Stimulated activated naive CD8-positive, alpha-beta T cell treated with anti-CD3 and anti-CD28 coated beads, Interleukin-15, amount 100 ng/mL, for 72 hours (primary cell): ENCODE results near the gene PGC.
"Not testable (repeated sequence)": the region's sequence is repeated elsewhere in the genome, so short reads cannot be mapped to it uniquely, and the experiment has no call there.

ENCODE experiments used
- ATAC-seq: fragments of 150-1000 bp; cut with Tn5 transposase; 2 replicates; pipeline ENCODE4 v1.10.0; 2021; ENCODE audit warnings: mild to moderate bottlenecking, moderate library complexity
- DNase-seq, 2 donors: peaks; one replicate each; pipeline ENCODE4 v3.0.0; 2021 to 2022
- H3K27ac Mint-ChIP-seq, 2 donors: one replicate each; pipeline ENCODE4 v1.8.0; 2022; ENCODE audit warnings: mild to moderate bottlenecking in 2 of 2, mixed read lengths in 2 of 2, moderate library complexity in 2 of 2
- H3K27me3 Mint-ChIP-seq: one replicate; pipeline ENCODE4 v1.8.0; 2022; ENCODE audit warnings: mixed read lengths
- H3K4me1 Mint-ChIP-seq: one replicate; pipeline ENCODE4 v1.8.0; 2022; ENCODE audit warnings: mild to moderate bottlenecking, mixed read lengths
- H3K4me3 Mint-ChIP-seq, 2 donors: one replicate each; pipeline ENCODE4 v1.8.0; 2022; ENCODE audit warnings: mild to moderate bottlenecking in 2 of 2, mixed read lengths in 2 of 2, moderate library complexity in 1 of 2
- H3K9me3 Mint-ChIP-seq, 2 donors: one replicate each; pipeline ENCODE4 v1.8.0; 2022; ENCODE audit warnings: mixed read lengths in 2 of 2

The PGC gene

GRCh38 chr6:41766043-41766664, 19.0 kb upstream of the PGC start:
- H3K9me3 Mint-ChIP-seq, H3K4me3 Mint-ChIP-seq, ATAC-seq, DNase-seq, H3K27me3 Mint-ChIP-seq: not testable (repeated sequence)
- H3K27ac Mint-ChIP-seq, result peak overlapping the region in 1 of 2 donors; percentile 3
- H3K4me1 Mint-ChIP-seq, result peaks cover 17% of the 10 kb centered on the region

- Mint-ChIP-seq H3K4me3 (no peak overlapping the region), H3K9me3 (no peaks in the 10 kb centered on the region), H3K4me1 (peaks cover 6% of the 10 kb centered on the region), H3K27me3 (no peaks in the 10 kb centered on the region), H3K27ac (peak overlapping the region in 1 of 2 donors; percentile 62)
- DNase-seq, result no peak
- no peak for ATAC-seq
Observed at GRCh38 chr6:41763470-41763869, 16.3 kb upstream of the PGC start.

GRCh38 chr6:41759905-41760579, 12.8 kb upstream of the PGC start:
- Mint-ChIP-seq H3K4me1 (peaks cover 11% of the 10 kb centered on the region), H3K27me3 (no peaks in the 10 kb centered on the region), H3K9me3 (no peaks in the 10 kb centered on the region), H3K4me3 (no peak overlapping the region), H3K27ac (no peak overlapping the region)
- no peak for DNase-seq
- no peak for ATAC-seq

DNA sequence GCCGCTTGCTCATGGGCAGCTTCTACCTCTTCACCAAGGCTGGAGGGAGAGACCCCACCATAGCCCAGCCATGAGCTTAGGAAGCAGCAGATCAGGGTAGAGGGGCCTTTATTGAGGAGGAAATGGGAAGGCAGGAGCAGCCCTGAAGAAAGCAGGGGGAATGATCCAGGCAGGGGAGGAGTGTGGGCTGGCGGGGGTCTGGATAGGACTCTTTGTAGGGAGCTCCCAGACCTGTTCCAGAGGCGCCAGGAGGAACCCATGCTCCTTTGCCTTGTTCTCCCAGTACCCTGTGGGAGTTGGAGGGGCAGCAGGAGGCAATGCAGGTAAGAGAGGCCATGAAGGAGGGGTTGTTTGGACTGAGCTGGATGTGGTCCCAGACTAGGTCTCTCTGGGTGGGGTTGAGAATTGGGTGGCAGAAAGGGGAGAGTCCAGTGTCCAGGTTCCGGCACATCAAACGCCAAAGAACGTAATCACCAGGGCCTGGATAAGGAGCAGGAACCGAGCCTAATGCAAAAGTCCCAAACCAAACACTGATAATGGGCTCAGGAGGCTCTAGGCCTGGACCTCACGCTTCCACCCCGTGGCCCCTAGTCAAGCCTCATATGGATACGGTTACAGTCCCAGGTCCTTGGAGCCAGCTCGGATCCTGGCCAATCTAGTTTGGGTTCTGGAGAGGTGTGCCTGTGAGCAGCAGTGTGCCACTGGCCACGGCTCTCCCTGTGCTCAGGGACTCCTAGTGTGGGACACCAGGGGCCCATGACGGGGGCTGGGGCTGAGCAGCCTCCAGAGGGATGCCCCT, 12.1 kb upstream of the PGC start:
- no peak overlapping the region for H3K4me3 Mint-ChIP-seq
- no peak overlapping the region for H3K27ac Mint-ChIP-seq
- H3K9me3 Mint-ChIP-seq, result no peaks in the 10 kb centered on the region
- H3K27me3 Mint-ChIP-seq, result peaks cover under 1% of the 10 kb centered on the region
- peaks cover 11% of the 10 kb centered on the region for H3K4me1 Mint-ChIP-seq
- DNase-seq, result no peak
- no peak for ATAC-seq

DNA sequence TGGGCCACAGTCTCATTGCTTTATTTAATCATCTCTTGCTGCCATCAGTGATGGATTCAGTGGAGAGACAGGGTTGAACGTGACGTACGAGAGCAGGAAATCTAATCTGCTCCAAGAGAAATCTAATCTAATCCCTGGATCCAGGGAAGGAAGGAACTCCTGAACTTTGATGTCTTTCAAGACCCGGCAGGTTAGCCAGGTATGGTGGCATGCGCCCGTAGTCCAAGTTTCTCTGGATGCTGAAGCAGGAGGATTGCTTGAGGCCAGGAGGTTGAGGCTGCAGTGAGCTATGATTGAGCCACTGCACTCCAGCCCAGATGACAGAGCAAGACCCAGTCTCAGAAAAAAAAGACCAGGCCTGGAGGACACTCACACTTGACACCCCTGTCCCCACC, 11.4 kb upstream of the PGC start:
- Mint-ChIP-seq H3K9me3 (no peaks in the 10 kb centered on the region), H3K27ac (no peak overlapping the region), H3K27me3 (peaks cover 7% of the 10 kb centered on the region), H3K4me3 (no peak overlapping the region), H3K4me1 (peaks cover 11% of the 10 kb centered on the region)
- DNase-seq (no peak), ATAC-seq (no peak)

GRCh38 chr6:41757931-41758640, 10.9 kb upstream of the PGC start:
- Mint-ChIP-seq H3K27me3 (peaks cover 13% of the 10 kb centered on the region), H3K27ac (peak overlapping the region in 1 of 2 donors; percentile 20), H3K9me3 (no peaks in the 10 kb centered on the region), H3K4me1 (peaks cover 11% of the 10 kb centered on the region), H3K4me3 (no peak overlapping the region)
- ATAC-seq (no peak), DNase-seq (no peak)

GRCh38 chr6:41757271-41757670, 10.1 kb upstream of the PGC start:
- H3K4me3 Mint-ChIP-seq, result no peak overlapping the region
- no peak overlapping the region for H3K27ac Mint-ChIP-seq
- H3K27me3 Mint-ChIP-seq, result peaks cover 13% of the 10 kb centered on the region
- DNase-seq (no peak), ATAC-seq (no peak)
- no peaks in the 10 kb centered on the region for H3K9me3 Mint-ChIP-seq
- H3K4me1 Mint-ChIP-seq, result peaks cover 11% of the 10 kb centered on the region

DNA sequence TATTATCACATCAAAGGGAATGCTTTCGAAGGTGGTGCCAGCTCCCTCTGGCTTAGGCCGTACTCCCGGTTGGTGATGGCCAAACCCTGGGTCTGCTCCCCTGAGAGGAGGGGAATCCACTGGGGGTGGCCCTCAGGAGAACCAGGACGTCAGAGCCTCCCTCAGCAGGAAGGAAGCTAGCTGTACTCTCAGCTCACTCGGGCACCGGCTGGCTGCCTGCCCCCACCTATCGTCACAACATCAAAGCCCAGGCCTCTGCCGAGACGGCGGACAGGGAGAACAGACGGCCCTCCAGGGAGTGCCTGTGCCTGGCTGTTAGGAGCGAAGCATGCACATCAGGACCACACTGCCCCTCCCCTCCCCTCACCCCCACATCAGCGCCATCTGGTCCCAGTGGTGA, 9.2 kb upstream of the PGC start:
- DNase-seq, result no peak
- Mint-ChIP-seq H3K27me3 (peaks cover 13% of the 10 kb centered on the region), H3K4me1 (peaks cover 11% of the 10 kb centered on the region), H3K9me3 (no peaks in the 10 kb centered on the region), H3K4me3 (no peak overlapping the region), H3K27ac (no peak overlapping the region)
- peak; percentile 59 for ATAC-seq

- Mint-ChIP-seq H3K27ac (no peak overlapping the region), H3K27me3 (peaks cover 13% of the 10 kb centered on the region), H3K4me3 (no peak overlapping the region), H3K4me1 (peaks cover 11% of the 10 kb centered on the region), H3K9me3 (no peaks in the 10 kb centered on the region)
- ATAC-seq, result no peak
- no peak for DNase-seq
Observed at GRCh38 chr6:41755895-41756294, 8.7 kb upstream of the PGC start.

- DNase-seq (no peak), ATAC-seq (no peak)
- Mint-ChIP-seq H3K4me3 (no peak overlapping the region), H3K27me3 (peaks cover 13% of the 10 kb centered on the region), H3K9me3 (no peaks in the 10 kb centered on the region), H3K4me1 (no peaks in the 10 kb centered on the region), H3K27ac (no peak overlapping the region)
Observed at GRCh38 chr6:41750374-41750773, 3.2 kb upstream of the PGC start.

DNA sequence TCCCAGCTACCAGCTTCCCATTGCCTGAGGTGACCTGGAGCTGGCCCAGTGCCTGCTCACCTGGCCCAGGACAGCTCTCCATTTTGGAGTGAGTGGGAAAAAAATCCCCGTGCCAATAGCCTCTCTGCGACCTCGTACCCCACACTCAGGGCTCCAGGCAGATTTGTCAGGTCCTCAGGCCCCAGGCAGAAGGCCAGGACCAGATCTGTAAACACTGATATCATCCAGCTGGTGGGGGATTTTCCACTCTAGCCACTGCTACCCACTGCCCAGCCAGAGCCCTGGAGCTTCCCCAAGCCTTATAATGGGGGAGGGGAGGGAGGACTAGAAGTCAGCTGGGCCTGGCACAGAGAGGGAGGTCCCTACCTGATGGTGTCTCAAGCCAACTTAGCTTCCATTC, 1.3 kb upstream of the PGC start:
- no peaks in the 10 kb centered on the region for H3K4me1 Mint-ChIP-seq

DNA sequence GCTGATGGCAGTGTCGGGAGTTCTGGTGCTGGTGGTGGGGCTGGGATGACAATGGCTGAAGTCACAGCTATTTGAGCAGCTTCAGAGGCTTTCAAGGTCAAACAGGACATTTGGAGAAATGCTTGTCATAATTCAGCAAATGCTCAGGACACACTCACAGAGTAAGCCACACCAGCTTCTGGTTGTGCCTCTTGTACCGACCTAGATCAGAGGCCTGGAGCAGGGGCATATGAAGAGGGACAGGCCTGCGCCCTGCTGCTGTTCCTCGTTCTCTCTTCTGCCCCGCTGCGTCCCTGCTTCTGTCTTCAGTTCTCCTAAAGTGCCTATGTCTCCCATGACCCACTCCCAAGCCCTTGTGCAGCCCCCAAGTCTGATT, 893 bp upstream of the PGC start:
- no peak for ATAC-seq
- no peak overlapping the region for H3K4me3 Mint-ChIP-seq
- no peak for DNase-seq
- H3K4me1 Mint-ChIP-seq, result no peaks in the 10 kb centered on the region
- H3K27ac Mint-ChIP-seq, result no peak overlapping the region
- H3K27me3 Mint-ChIP-seq, result peaks cover under 1% of the 10 kb centered on the region
- H3K9me3 Mint-ChIP-seq, result no peaks in the 10 kb centered on the region

More for the DNA sequence above, 1.3 kb upstream of the PGC start:
- Mint-ChIP-seq H3K27ac (no peak overlapping the region), H3K27me3 (peaks cover 5% of the 10 kb centered on the region), H3K9me3 (no peaks in the 10 kb centered on the region), H3K4me3 (no peak overlapping the region)
- ATAC-seq (no peak), DNase-seq (no peak)

GRCh38 chr6:41746107-41746506, 1.1 kb downstream of the PGC start:
- no peak overlapping the region for H3K27ac Mint-ChIP-seq
- H3K9me3 Mint-ChIP-seq, result no peaks in the 10 kb centered on the region
- DNase-seq (no peak), ATAC-seq (no peak)
- no peaks in the 10 kb centered on the region for H3K4me1 Mint-ChIP-seq
- no peaks in the 10 kb centered on the region for H3K27me3 Mint-ChIP-seq
- no peak overlapping the region for H3K4me3 Mint-ChIP-seq

DNA sequence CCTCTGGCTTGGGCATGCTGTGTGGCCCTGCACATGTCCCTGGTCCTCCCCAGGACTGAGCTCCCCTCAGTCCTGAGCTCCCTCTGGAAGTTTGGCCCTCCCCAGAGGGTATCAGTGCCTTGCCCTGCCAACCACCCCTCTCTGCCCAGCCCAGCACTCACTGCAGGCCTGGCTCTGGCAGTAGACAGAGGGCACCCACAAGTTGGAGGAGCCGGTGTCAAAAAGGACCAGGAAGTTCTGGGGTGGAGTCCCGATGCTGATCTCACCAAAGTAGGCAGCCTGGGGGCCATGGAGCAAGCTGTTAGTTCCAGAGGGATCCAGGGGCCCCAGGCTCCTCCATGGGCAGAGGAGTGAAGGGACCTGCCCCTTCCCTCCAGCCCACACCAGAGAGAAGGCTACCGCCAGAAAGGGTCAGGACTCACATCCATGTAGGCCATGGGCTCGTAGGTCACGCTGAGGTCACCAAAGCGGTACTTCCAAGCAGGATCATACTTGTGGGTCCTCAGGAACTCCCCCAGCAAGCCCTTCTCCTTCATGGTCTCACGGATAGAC, 2.9 kb downstream of the PGC start:
- ATAC-seq (no peak), DNase-seq (no peak)
- no peaks in the 10 kb centered on the region for H3K27me3 Mint-ChIP-seq
- no peak overlapping the region for H3K27ac Mint-ChIP-seq
- no peak overlapping the region for H3K4me3 Mint-ChIP-seq
- no peaks in the 10 kb centered on the region for H3K4me1 Mint-ChIP-seq
- H3K9me3 Mint-ChIP-seq, result no peaks in the 10 kb centered on the region

- H3K27me3 Mint-ChIP-seq, result no peaks in the 10 kb centered on the region
- H3K4me1 Mint-ChIP-seq, result no peaks in the 10 kb centered on the region
- no peak for ATAC-seq
- peak overlapping the region in 1 of 2 donors; percentile 22 for H3K27ac Mint-ChIP-seq
- no peak overlapping the region for H3K4me3 Mint-ChIP-seq
- no peak for DNase-seq
- no peaks in the 10 kb centered on the region for H3K9me3 Mint-ChIP-seq
Observed at GRCh38 chr6:41743406-41744235, 3.6 kb downstream of the PGC start.
